Ishikawa (cell line): ENCODE results near the gene SOX6.
A peak's percentile ranks its signal among the peaks of the same experiment; 100 is the strongest.

Experiments used
- CEBPB ChIP-seq: IDR thresholded peaks from 2 replicates; pipeline ENCODE4 v1.6.1; 2012
- CREB1 ChIP-seq: IDR thresholded peaks from 2 replicates; pipeline ENCODE4 v1.6.1; 2012; ENCODE audit warnings: low read depth
- EGR1 ChIP-seq: IDR thresholded peaks from 2 replicates; pipeline ENCODE4 v1.6.1; 2012
- EP300 ChIP-seq: IDR thresholded peaks from 2 replicates; pipeline ENCODE4 v1.6.1; 2012; ENCODE audit warnings: borderline replicate concordance
- FOXM1 ChIP-seq: IDR thresholded peaks from 2 replicates; pipeline ENCODE4 v1.6.1; 2012; ENCODE audit warnings: low read depth, borderline replicate concordance
- MAX ChIP-seq: IDR thresholded peaks from 2 replicates; pipeline ENCODE4 v1.6.1; 2012
- NFIC ChIP-seq: IDR thresholded peaks from 2 replicates; pipeline ENCODE4 v1.6.1; 2012
- RAD21 ChIP-seq: IDR thresholded peaks from 2 replicates; pipeline ENCODE4 v1.6.1; 2012; ENCODE audit warnings: low read depth
- REST ChIP-seq: IDR thresholded peaks from 2 replicates; pipeline ENCODE4 v1.6.1; 2012; ENCODE audit warnings: low read depth, mild to moderate bottlenecking
- TAF1 ChIP-seq: IDR thresholded peaks from 2 replicates; pipeline ENCODE4 v1.6.1; 2012; ENCODE audit warnings: low read depth, mild to moderate bottlenecking
- TCF12 ChIP-seq: IDR thresholded peaks from 2 replicates; pipeline ENCODE4 v1.6.1; 2012; ENCODE audit warnings: low read depth
- TEAD4 ChIP-seq: IDR thresholded peaks from 2 replicates; pipeline ENCODE4 v1.6.1; 2012
- USF1 ChIP-seq: IDR thresholded peaks from 2 replicates; pipeline ENCODE4 v1.6.1; 2012
- YY1 ChIP-seq: IDR thresholded peaks from 2 replicates; pipeline ENCODE4 v1.6.1; 2012; ENCODE audit warnings: low read depth
- ZBTB7A ChIP-seq: IDR thresholded peaks from 2 replicates; pipeline ENCODE4 v1.6.1; 2012; ENCODE audit warnings: low read depth

SOX6 gene

GRCh38 chr11:16155448-16155847, 200.9 kb downstream of the SOX6 start:
- TF ChIP-seq FOXM1 (no peak), RAD21 (no peak), REST (no peak), NFIC (no peak)

- TF ChIP-seq FOXM1: peak; percentile 33; the same call in 1 of the 2 replicates
- TF ChIP-seq TEAD4: peak; percentile 77
- TF ChIP-seq MAX: no peak
- TF ChIP-seq TAF1: no peak
Measured at GRCh38 chr11:16154715-16155396, 201.5 kb downstream of the SOX6 start.

GRCh38 chr11:16153951-16154350, 202.4 kb downstream of the SOX6 start:
- TF ChIP-seq TCF12 (no peak), ZBTB7A (no peak)

GRCh38 chr11:16151138-16151537, 205.2 kb downstream of the SOX6 start:
- TF ChIP-seq USF1 (no peak), TAF1 (no peak), YY1 (no peak), EP300 (no peak), REST (no peak), FOXM1 (no peak), CREB1 (no peak), NFIC (no peak), EGR1 (no peak), CEBPB (no peak)

- TF ChIP-seq USF1 (no peak), TEAD4 (no peak), EP300 (no peak), REST (no peak), ZBTB7A (no peak), MAX (no peak), NFIC (no peak), RAD21 (no peak), TCF12 (no peak), YY1 (no peak), TAF1 (no peak), CEBPB (no peak)
Measured at GRCh38 chr11:16149476-16149875, 206.9 kb downstream of the SOX6 start.
